Trophoblast cell (in vitro differentiated cells and primary cell): ENCODE measurements around the gene OPN4.

ENCODE experiments used
- DNase-seq, 2 donors: peaks; one replicate each; pipeline ENCODE4 v3.0.0-alpha.2; 2016
- H2AFZ ChIP-seq: 2 replicates; pipeline ENCODE4 v1.6.1; 2013; ENCODE audit warnings: low read length, moderate library complexity, mild to moderate bottlenecking; ENCODE audit not compliant: insufficient read depth, poor library complexity
- H2AK5ac ChIP-seq: 2 replicates; pipeline ENCODE4 v1.6.1; 2013; ENCODE audit warnings: mild to moderate bottlenecking, low read length
- H2BK120ac ChIP-seq: 2 replicates; pipeline ENCODE4 v1.6.1; 2013; ENCODE audit warnings: low read length, mild to moderate bottlenecking, moderate library complexity; ENCODE audit not compliant: insufficient read depth, poor library complexity
- H2BK12ac ChIP-seq: 2 replicates; pipeline ENCODE4 v1.6.1; 2013; ENCODE audit warnings: mild to moderate bottlenecking, low read length, moderate library complexity
- H2BK5ac ChIP-seq: 2 replicates; pipeline ENCODE4 v1.6.1; 2013; ENCODE audit warnings: low read length, low read depth, moderate library complexity, mild to moderate bottlenecking; ENCODE audit not compliant: poor library complexity
- H3K14ac ChIP-seq: 2 replicates; pipeline ENCODE4 v1.6.1; 2013; ENCODE audit warnings: mild to moderate bottlenecking, low read length
- H3K18ac ChIP-seq: 2 replicates; pipeline ENCODE4 v1.6.1; 2013; ENCODE audit warnings: mild to moderate bottlenecking, low read length
- H3K23ac ChIP-seq: 2 replicates; pipeline ENCODE4 v1.6.1; 2013; ENCODE audit warnings: low read length
- H3K27ac ChIP-seq: 2 replicates; pipeline ENCODE4 v1.5.1; 2013; ENCODE audit warnings: low read depth, mild to moderate bottlenecking, inconsistent platforms, low read length, moderate library complexity
- H3K27me3 ChIP-seq: 2 replicates; pipeline ENCODE4 v1.6.1; 2013; ENCODE audit warnings: inconsistent platforms, mild to moderate bottlenecking, low read length, moderate library complexity; ENCODE audit not compliant: insufficient read depth
- H3K36me3 ChIP-seq, 2 experiments: 1 replicate in 1 of 2; 2 replicates in 1 of 2; pipeline ENCODE4 v1.6.1; 2013; ENCODE audit warnings: low read length in 2 of 2, mild to moderate bottlenecking in 2 of 2, moderate library complexity in 1 of 2; ENCODE audit not compliant: insufficient read depth in 2 of 2, control insufficient read depth in 1 of 2
- H3K4ac ChIP-seq: 2 replicates; pipeline ENCODE4 v1.6.1; 2013; ENCODE audit warnings: low read depth, mild to moderate bottlenecking, low read length, moderate library complexity
- H3K4me1 ChIP-seq, 2 experiments: 1 replicate in 1 of 2; 2 replicates in 1 of 2; pipeline ENCODE4 v1.6.1; 2013; ENCODE audit warnings: low read length in 2 of 2, mild to moderate bottlenecking in 2 of 2, moderate library complexity in 1 of 2; ENCODE audit not compliant: insufficient read depth in 2 of 2, control insufficient read depth in 1 of 2
- H3K4me2 ChIP-seq: 2 replicates; pipeline ENCODE4 v1.6.1; 2013; ENCODE audit warnings: inconsistent platforms, mild to moderate bottlenecking, low read length, moderate library complexity
- H3K4me3 ChIP-seq: 2 replicates; pipeline ENCODE4 v1.5.1; 2013; ENCODE audit warnings: mild to moderate bottlenecking, low read depth, low read length, inconsistent platforms
- H3K79me1 ChIP-seq: one replicate; pipeline ENCODE4 v1.6.1; 2013; ENCODE audit warnings: low read length
- H3K79me2 ChIP-seq: 2 replicates; pipeline ENCODE4 v1.6.1; 2013; ENCODE audit warnings: low read length, mild to moderate bottlenecking; ENCODE audit not compliant: control insufficient read depth, insufficient read depth, poor library complexity
- H3K9ac ChIP-seq: 2 replicates; pipeline ENCODE4 v1.6.1; 2013; ENCODE audit warnings: mild to moderate bottlenecking, low read length
- H3K9me3 ChIP-seq: 2 replicates; pipeline ENCODE4 v1.6.1; 2013; ENCODE audit warnings: low read depth, mild to moderate bottlenecking, control low read depth, inconsistent platforms, low read length; ENCODE audit not compliant: insufficient read depth
- H4K12ac ChIP-seq: 2 replicates; pipeline ENCODE4 v1.6.1; 2013; ENCODE audit warnings: low read depth, mild to moderate bottlenecking, low read length, moderate library complexity
- H4K8ac ChIP-seq: 2 replicates; pipeline ENCODE4 v1.6.1; 2013; ENCODE audit warnings: low read depth, mild to moderate bottlenecking, low read length, moderate library complexity
- H4K91ac ChIP-seq: one replicate; pipeline ENCODE4 v1.6.1; 2013; ENCODE audit warnings: low read depth, mild to moderate bottlenecking, low read length, moderate library complexity
- WGBS: extraction: QIAGEN DNeasy Blood & Tissue Kit; methylation state at CpG from one replicate; pipeline ENCODE4 v1.1.7; 2013; ENCODE audit warnings: missing lambda C conversion rate; ENCODE audit not compliant: insufficient read length, insufficient coverage; ENCODE audit errors: extremely low coverage; 5-methylcytosine and 5-hydroxymethylcytosine counted together

Gene OPN4

GRCh38 chr10:86673216-86673826 lies 19.0 kb downstream of the OPN4 start:
- no peaks in the 10 kb centered on the region for H3K79me2 ChIP-seq
- no peak overlapping the region for H3K9ac ChIP-seq
- no peak overlapping the region for H2BK12ac ChIP-seq
- no peak overlapping the region for H3K4ac ChIP-seq
- H2BK120ac ChIP-seq, result peak overlapping the region; percentile 15
- H4K12ac ChIP-seq, result no peak overlapping the region
- H2BK5ac ChIP-seq, result no peak overlapping the region
- no peak overlapping the region for H3K23ac ChIP-seq
- H3K36me3 ChIP-seq, result no peaks in the 10 kb centered on the region
- no peak overlapping the region for H3K18ac ChIP-seq
- no peak for DNase-seq
- H4K8ac ChIP-seq, result no peak overlapping the region
- no peak overlapping the region for H3K27ac ChIP-seq
- H3K14ac ChIP-seq, result no peak overlapping the region
- no CpG with 5 or more reads among the region's 6 CpGs for WGBS
- H3K27me3 ChIP-seq, result no peaks in the 10 kb centered on the region
- no peak overlapping the region for H2AFZ ChIP-seq
- no peaks in the 10 kb centered on the region for H3K9me3 ChIP-seq
- H3K4me2 ChIP-seq, result no peak overlapping the region
- H4K91ac ChIP-seq, result no peak overlapping the region
- no peak overlapping the region for H3K4me3 ChIP-seq
- H3K4me1 ChIP-seq, result peaks cover 36 to 38% of the 10 kb centered on the region in 2 experiments
- H2AK5ac ChIP-seq, result peak overlapping the region; percentile 48
- peaks cover 7% of the 10 kb centered on the region for H3K79me1 ChIP-seq

- Histone ChIP-seq H3K79me2 (no peaks in the 10 kb centered on the region), H3K18ac (no peak overlapping the region), H3K27me3 (no peaks in the 10 kb centered on the region), H4K12ac (no peak overlapping the region), H2AFZ (no peak overlapping the region), H3K79me1 (peaks cover 3% of the 10 kb centered on the region), H2BK12ac (no peak overlapping the region), H3K36me3 (no peaks in the 10 kb centered on the region), H3K4me1 (peaks cover 30 to 31% of the 10 kb centered on the region in 2 experiments), H3K4me3 (no peak overlapping the region), H3K23ac (no peak overlapping the region), H3K9me3 (no peaks in the 10 kb centered on the region), H4K91ac (no peak overlapping the region), H3K9ac (no peak overlapping the region), H3K4ac (no peak overlapping the region), H3K4me2 (no peak overlapping the region), H2BK5ac (no peak overlapping the region), H3K14ac (no peak overlapping the region), H2BK120ac (no peak overlapping the region), H4K8ac (no peak overlapping the region), H3K27ac (no peak overlapping the region), H2AK5ac (no peak overlapping the region)
- DNase-seq, result no peak
- WGBS, result no CpG with 5 or more reads among the region's 11 CpGs
These were observed 19.7 kb downstream of the OPN4 start for GRCh38 chr10:86673827-86674581.

- H2AFZ ChIP-seq, result no peak overlapping the region
- no peak overlapping the region for H3K9ac ChIP-seq
- no peaks in the 10 kb centered on the region for H3K36me3 ChIP-seq
- no peak overlapping the region for H3K4me2 ChIP-seq
- no peaks in the 10 kb centered on the region for H3K27me3 ChIP-seq
- H2BK12ac ChIP-seq, result no peak overlapping the region
- H3K18ac ChIP-seq, result no peak overlapping the region
- no peak overlapping the region for H4K91ac ChIP-seq
- H3K79me2 ChIP-seq, result no peaks in the 10 kb centered on the region
- no peak overlapping the region for H3K27ac ChIP-seq
- peaks cover 2% of the 10 kb centered on the region for H3K79me1 ChIP-seq
- no CpG with 5 or more reads among the region's 3 CpGs for WGBS
- H4K8ac ChIP-seq, result no peak overlapping the region
- no peak overlapping the region for H3K4me3 ChIP-seq
- H3K9me3 ChIP-seq, result no peaks in the 10 kb centered on the region
- H3K4me1 ChIP-seq, result peaks cover 26 to 30% of the 10 kb centered on the region in 2 experiments
- no peak overlapping the region for H3K4ac ChIP-seq
- H2AK5ac ChIP-seq, result no peak overlapping the region
- H2BK120ac ChIP-seq, result no peak overlapping the region
- H2BK5ac ChIP-seq, result no peak overlapping the region
- H3K14ac ChIP-seq, result no peak overlapping the region
- no peak for DNase-seq
- H4K12ac ChIP-seq, result no peak overlapping the region
- no peak overlapping the region for H3K23ac ChIP-seq
These were observed 20.6 kb downstream of the OPN4 start for GRCh38 chr10:86674912-86675311.

GRCh38 chr10:86677374-86677773 lies 23.0 kb downstream of the OPN4 start:
- no peak for DNase-seq
- H3K18ac ChIP-seq, result no peak overlapping the region
- no peak overlapping the region for H3K4ac ChIP-seq
- H4K91ac ChIP-seq, result no peak overlapping the region
- H3K27me3 ChIP-seq, result no peaks in the 10 kb centered on the region
- no peaks in the 10 kb centered on the region for H3K9me3 ChIP-seq
- H3K27ac ChIP-seq, result no peak overlapping the region
- H3K9ac ChIP-seq, result no peak overlapping the region
- no peak overlapping the region for H4K8ac ChIP-seq
- H3K23ac ChIP-seq, result no peak overlapping the region
- no peak overlapping the region for H3K4me2 ChIP-seq
- no peak overlapping the region for H3K4me3 ChIP-seq
- no peak overlapping the region for H2BK12ac ChIP-seq
- no peak overlapping the region for H2BK120ac ChIP-seq
- peaks cover 18% of the 10 kb centered on the region in 2 experiments for H3K4me1 ChIP-seq
- no peaks in the 10 kb centered on the region for H3K36me3 ChIP-seq
- no peaks in the 10 kb centered on the region for H3K79me2 ChIP-seq
- peaks cover 2% of the 10 kb centered on the region for H3K79me1 ChIP-seq
- no peak overlapping the region for H2BK5ac ChIP-seq
- no CpG with 5 or more reads among the region's 6 CpGs for WGBS
- no peak overlapping the region for H2AFZ ChIP-seq
- no peak overlapping the region for H3K14ac ChIP-seq
- H4K12ac ChIP-seq, result no peak overlapping the region
- H2AK5ac ChIP-seq, result no peak overlapping the region
